Gastroesophageal sphincter (tissue), 4 donors: ENCODE measurements around the gene PNMA6F. TPM values are rescaled to one million over a fixed set of nuclear protein-coding genes. Genes with fewer than 3 reads are reported as not detected.
"Not testable (repeated sequence)": the region's sequence is repeated elsewhere in the genome, so short reads cannot be mapped to it uniquely, and the experiment has no call there.

Source experiments
- ATAC-seq: fragments of 150-250 bp; one replicate; pipeline ENCODE4 v1.9.1; 2016; ENCODE audit warnings: mild to moderate bottlenecking, moderate library complexity
- H3K27ac ChIP-seq, 4 donors: fragments of 200-600 bp; sonication (generic) in 3 of 4; 1 replicate in 3 of 4; 2 replicates in 1 of 4; pipeline ENCODE4 v1.5.1; 2016 to 2019
- H3K27me3 ChIP-seq: fragments of 200-600 bp; sonication (generic); one replicate; pipeline ENCODE4 v1.5.1; 2019
- H3K36me3 ChIP-seq, 2 donors: fragments of 200-600 bp; sonication (generic); one replicate each; pipeline ENCODE4 v1.5.1; 2019; ENCODE audit warnings: control low read depth in 1 of 2
- H3K4me1 ChIP-seq, 3 donors: fragments of 200-600 bp; sonication (generic); 1 replicate in 2 of 3; 2 replicates in 1 of 3; pipeline ENCODE4 v1.5.1; 2016 to 2019; ENCODE audit warnings: control low read depth in 2 of 3
- H3K4me3 ChIP-seq, 2 donors: fragments of 200-600 bp; sonication (generic); one replicate each; pipeline ENCODE4 v1.5.1; 2019; ENCODE audit warnings: mild to moderate bottlenecking in 1 of 2, moderate library complexity in 1 of 2
- H3K9me3 ChIP-seq, 3 donors: fragments of 200-600 bp; sonication (generic); one replicate each; pipeline ENCODE4 v1.5.1; 2017 to 2019; ENCODE audit warnings: control low read depth in 2 of 3
- CTCF ChIP-seq, 4 experiments: fragments of 200-600 bp in 2 of 4; fragments of 450-650 bp in 2 of 4; sonication (generic) in 1 of 4; IDR thresholded peaks; one replicate each; pipeline ENCODE4 v1.5.1; 2017 to 2019; ENCODE audit warnings: antibody characterized with exemption in 4 of 4, mild to moderate bottlenecking in 2 of 4, moderate library complexity in 2 of 4
- EP300 ChIP-seq: sonication (generic); formaldehyde crosslinking; IDR thresholded peaks from one replicate; pipeline ENCODE4 v1.6.1; 2017; ENCODE audit warnings: antibody characterized with exemption, mild to moderate bottlenecking
- POLR2A ChIP-seq, 2 donors: fragments of 450-650 bp; IDR thresholded peaks; one replicate each; pipeline ENCODE4 v1.6.1; 2017; ENCODE audit warnings: antibody characterized with exemption in 2 of 2, mild to moderate bottlenecking in 2 of 2, moderate library complexity in 1 of 2
- POLR2AphosphoS5 ChIP-seq: sonication (generic); formaldehyde crosslinking; IDR thresholded peaks from one replicate; pipeline ENCODE4 v1.6.1; 2017; ENCODE audit warnings: antibody characterized with exemption
- WGBS, 2 donors: methylation state at CpG; one replicate each; pipeline ENCODE4 v1.1.5; 2018; ENCODE audit warnings: low coverage in 1 of 2; 5-methylcytosine and 5-hydroxymethylcytosine counted together
- total RNA-seq, 4 donors: library from RNA; depleted of rRNA; stranded (reverse); fragments of >200 nt; gene quantifications; one replicate each; pipeline ENCODE4 v1.1.0, GENCODE V29; 2016

The PNMA6F gene
- total RNA-seq, 4 donors from 2014 or later = not detected

- no peaks in the 10 kb centered on the region for H3K36me3 ChIP-seq
Measured at GRCh38 chrX:153303276-153304262, 18.0 kb downstream of the PNMA6F start.

GRCh38 chrX:153302796-153303195, 18.8 kb downstream of the PNMA6F start:
- no peak for ATAC-seq
- Histone ChIP-seq H3K27ac (no peak overlapping the region), H3K9me3 (no peaks in the 10 kb centered on the region), H3K4me3 (no peak overlapping the region), H3K36me3 (no peaks in the 10 kb centered on the region), H3K27me3 (no peaks in the 10 kb centered on the region), H3K4me1 (no peaks in the 10 kb centered on the region)
- no peak for TF ChIP-seq POLR2A (IDR thresholded peaks at IDR 0.05)
- no peak for TF ChIP-seq CTCF (IDR thresholded peaks at IDR 0.05)
- no peak for TF ChIP-seq EP300
- no peak for TF ChIP-seq POLR2AphosphoS5
- WGBS, 2 donors = 44 to 58% methylated on average over 2 of the region's 4 CpGs

More at GRCh38 chrX:153303276-153304262, 18.0 kb downstream of the PNMA6F start:
- TF ChIP-seq CTCF (IDR thresholded peaks at IDR 0.05) (no peak), POLR2A (IDR thresholded peaks at IDR 0.05) (no peak), EP300 (no peak), POLR2AphosphoS5 (no peak)
- ATAC-seq = no peak
- Histone ChIP-seq H3K9me3 (no peaks in the 10 kb centered on the region), H3K27ac (no peak overlapping the region), H3K4me1 (no peaks in the 10 kb centered on the region), H3K27me3 (no peaks in the 10 kb centered on the region), H3K4me3 (no peak overlapping the region)
- WGBS, 2 donors = 63 to 72% methylated on average over 8 of the region's 12 CpGs

GRCh38 chrX:153301746-153302145, 19.8 kb downstream of the PNMA6F start:
- no peak overlapping the region for H3K27ac ChIP-seq
- ATAC-seq = no peak
- H3K4me3 ChIP-seq = no peak overlapping the region
- H3K36me3 ChIP-seq = no peaks in the 10 kb centered on the region
- H3K9me3 ChIP-seq = no peaks in the 10 kb centered on the region
- TF ChIP-seq POLR2A (IDR thresholded peaks at IDR 0.05) = no peak
- no peak for TF ChIP-seq EP300
- TF ChIP-seq CTCF (IDR thresholded peaks at IDR 0.05) = no peak
- no peak for TF ChIP-seq POLR2AphosphoS5
- no peaks in the 10 kb centered on the region for H3K27me3 ChIP-seq
- H3K4me1 ChIP-seq = no peaks in the 10 kb centered on the region
- 29 to 63% methylated on average over 1 to 3 of the region's 3 CpGs for WGBS, 2 donors

- Histone ChIP-seq H3K36me3 (no peaks in the 10 kb centered on the region), H3K27ac (no peak overlapping the region), H3K4me3 (no peak overlapping the region), H3K4me1 (no peaks in the 10 kb centered on the region), H3K9me3 (no peaks in the 10 kb centered on the region), H3K27me3 (no peaks in the 10 kb centered on the region)
- 66% methylated on average over 4 of the region's 5 CpGs; no CpG with 5 or more reads in 1 of the 2 donors for WGBS, 2 donors
- TF ChIP-seq POLR2A (IDR thresholded peaks at IDR 0.05) (no peak), EP300 (no peak), POLR2AphosphoS5 (no peak), CTCF (IDR thresholded peaks at IDR 0.05) (no peak)
- no peak for ATAC-seq
Measured at GRCh38 chrX:153299855-153300254, 21.7 kb downstream of the PNMA6F start.

- Histone ChIP-seq H3K27ac (no peak overlapping the region), H3K4me3 (no peak overlapping the region), H3K9me3 (no peaks in the 10 kb centered on the region), H3K27me3 (no peaks in the 10 kb centered on the region), H3K4me1 (no peaks in the 10 kb centered on the region), H3K36me3 (no peaks in the 10 kb centered on the region)
- WGBS, 2 donors = 33% methylated on average over 1 of the region's 1 CpG; no CpG with 5 or more reads in 1 of the 2 donors
- no peak for ATAC-seq
- no peak for TF ChIP-seq POLR2A (IDR thresholded peaks at IDR 0.05)
- TF ChIP-seq EP300 = no peak
- no peak for TF ChIP-seq CTCF (IDR thresholded peaks at IDR 0.05)
- no peak for TF ChIP-seq POLR2AphosphoS5
Measured at GRCh38 chrX:153297376-153297775, 24.2 kb downstream of the PNMA6F start.

GRCh38 chrX:153293485-153294071, 28.0 kb downstream of the PNMA6F start:
- not testable (repeated sequence) for H3K9me3 ChIP-seq, ATAC-seq, H3K36me3 ChIP-seq, H3K27ac ChIP-seq, H3K4me3 ChIP-seq, H3K27me3 ChIP-seq, H3K4me1 ChIP-seq
- WGBS, 2 donors = 91% methylated on average over 2 of the region's 8 CpGs; no CpG with 5 or more reads in 1 of the 2 donors

GRCh38 chrX:153288807-153289206, 32.8 kb downstream of the PNMA6F start:
- H3K4me3 ChIP-seq, H3K27ac ChIP-seq: not testable (repeated sequence)

More at GRCh38 chrX:153288807-153289206, 32.8 kb downstream of the PNMA6F start:
- H3K9me3 ChIP-seq, H3K27me3 ChIP-seq, H3K4me1 ChIP-seq, ATAC-seq, H3K36me3 ChIP-seq: not testable (repeated sequence)
- no CpG with 5 or more reads among the region's 2 CpGs for WGBS, 2 donors
